HEK293 (cell line): ENCODE results near the gene FFAR4.

Experiments used
- CTCF ChIA-PET: fragments of 350-600 bp; formaldehyde crosslinking; extraction: SDS; loops from one replicate; lab custom pipeline; 2021; ENCODE audit warnings: antibody characterized with exemption; lab: Yijun Ruan, JAX
- POLR2A ChIA-PET: fragments of 300-600 bp; formaldehyde crosslinking; extraction: SDS; loops from one replicate; lab custom pipeline; 2020; ENCODE audit warnings: antibody characterized with exemption, inconsistent platforms; lab: Yijun Ruan, JAX
- H3K27ac ChIP-seq: fragments of 200-500 bp; sonication (Bioruptor generic); 2 replicates; pipeline ENCODE4 v1.5.1; 2014; ENCODE audit warnings: low read depth, low read length, control low read depth, inconsistent platforms; ENCODE audit errors: extremely low read depth
- H3K36me3 ChIP-seq, 2 experiments: fragments of 200-500 bp in 1 of 2; sonication (Bioruptor generic) in 1 of 2; 1 replicate in 1 of 2; 2 replicates in 1 of 2; pipeline ENCODE4 v1.5.1; 2014 to 2017; ENCODE audit warnings: inconsistent platforms in 2 of 2, low read length in 2 of 2; ENCODE audit not compliant: control insufficient read depth in 2 of 2, insufficient read depth in 1 of 2
- H3K4me1 ChIP-seq: fragments of 200-500 bp; sonication (Bioruptor generic); 2 replicates; pipeline ENCODE4 v1.5.1; 2014; ENCODE audit warnings: mild to moderate bottlenecking, low read length, inconsistent platforms; ENCODE audit not compliant: control insufficient read depth, insufficient read depth
- H3K4me3 ChIP-seq: 2 replicates; pipeline ENCODE4 v1.5.1; 2011; ENCODE audit warnings: low read depth, mild to moderate bottlenecking, control low read depth, low read length, moderate library complexity
- H3K9me3 ChIP-seq: fragments of 200-500 bp; sonication (Bioruptor generic); 2 replicates; pipeline ENCODE4 v1.5.1; 2014; ENCODE audit warnings: low read depth, low read length, inconsistent platforms; ENCODE audit not compliant: control insufficient read depth, insufficient read depth
- IKZF3 ChIP-seq: fragments of 450-650 bp; IDR thresholded peaks from 2 replicates; pipeline ENCODE4 v1.5.0; 2018; ENCODE audit warnings: missing biosample characterization, mild to moderate bottlenecking, missing genetic modification characterization, moderate library complexity
- KLF1 ChIP-seq: fragments of 450-650 bp; formaldehyde crosslinking; IDR thresholded peaks from 2 replicates; pipeline ENCODE4 v1.5.1; 2016; ENCODE audit warnings: missing biosample characterization, missing genetic modification characterization
- KLF10 ChIP-seq: fragments of 450-650 bp; IDR thresholded peaks from 2 replicates; pipeline ENCODE4 v1.5.1; 2018; ENCODE audit warnings: missing biosample characterization, mild to moderate bottlenecking, missing genetic modification characterization
- KLF7 ChIP-seq: fragments of 450-650 bp; formaldehyde crosslinking; IDR thresholded peaks from 2 replicates; pipeline ENCODE4 v1.5.1; 2016; ENCODE audit warnings: missing biosample characterization, missing genetic modification characterization, borderline replicate concordance
- KLF8 ChIP-seq: fragments of 450-650 bp; formaldehyde crosslinking; IDR thresholded peaks from 2 replicates; pipeline ENCODE4 v1.5.1; 2016; ENCODE audit warnings: missing biosample characterization, missing genetic modification characterization
- KLF9 ChIP-seq: fragments of 450-650 bp; formaldehyde crosslinking; IDR thresholded peaks from 2 replicates; pipeline ENCODE4 v1.5.1; 2016; ENCODE audit warnings: missing biosample characterization, missing genetic modification characterization, low read depth
- PBX3 ChIP-seq: sonication (generic); formaldehyde crosslinking; IDR thresholded peaks from 2 replicates; pipeline ENCODE4 v1.8.1; 2022; ENCODE audit warnings: mild to moderate bottlenecking, moderate library complexity, missing genetic modification reagents
- PRDM1 ChIP-seq: fragments of 450-650 bp; formaldehyde crosslinking; IDR thresholded peaks from 2 replicates; pipeline ENCODE4; 2016; ENCODE audit warnings: missing biosample characterization, missing genetic modification characterization
- SCRT1 ChIP-seq: fragments of 450-650 bp; formaldehyde crosslinking; IDR thresholded peaks from 2 replicates; pipeline ENCODE4 v1.5.1; 2016; ENCODE audit warnings: missing biosample characterization, missing genetic modification characterization, borderline replicate concordance
- SP3 ChIP-seq: fragments of 450-650 bp; formaldehyde crosslinking; IDR thresholded peaks from 2 replicates; pipeline ENCODE4 v1.5.1; 2016; ENCODE audit warnings: missing biosample characterization, missing genetic modification characterization
- TSHZ1 ChIP-seq: fragments of 450-650 bp; formaldehyde crosslinking; IDR thresholded peaks from 2 replicates; pipeline ENCODE4 v1.5.1; 2016; ENCODE audit warnings: missing biosample characterization, missing genetic modification characterization, borderline replicate concordance
- WT1 ChIP-seq: fragments of 450-650 bp; formaldehyde crosslinking; IDR thresholded peaks from 2 replicates; pipeline ENCODE4 v1.5.1; 2016; ENCODE audit warnings: missing biosample characterization, missing genetic modification characterization
- ZBTB10 ChIP-seq: fragments of 450-650 bp; formaldehyde crosslinking; IDR thresholded peaks from 2 replicates; pipeline ENCODE4 v1.5.1; 2016; ENCODE audit warnings: missing biosample characterization, missing genetic modification characterization
- ZBTB8A ChIP-seq: fragments of 450-650 bp; formaldehyde crosslinking; IDR thresholded peaks from 2 replicates; pipeline ENCODE4 v1.5.1; 2016; ENCODE audit warnings: missing biosample characterization, missing genetic modification characterization
- ZNF114 ChIP-seq: fragments of 450-650 bp; formaldehyde crosslinking; IDR thresholded peaks from 2 replicates; pipeline ENCODE4 v1.5.0; 2017; ENCODE audit warnings: missing biosample characterization, missing genetic modification characterization
- ZNF223 ChIP-seq: fragments of 450-650 bp; formaldehyde crosslinking; IDR thresholded peaks from 2 replicates; pipeline ENCODE4 v1.5.1; 2016; ENCODE audit warnings: missing biosample characterization, missing genetic modification characterization
- ZNF350 ChIP-seq: fragments of 450-650 bp; formaldehyde crosslinking; IDR thresholded peaks from 2 replicates; pipeline ENCODE4 v1.5.0; 2017; ENCODE audit warnings: missing biosample characterization, mild to moderate bottlenecking, missing genetic modification characterization
- ZNF366 ChIP-seq: fragments of 450-650 bp; formaldehyde crosslinking; conservative IDR thresholded peaks from 2 replicates; pipeline ENCODE4 v1.5.1; 2016; ENCODE audit warnings: missing biosample characterization, missing genetic modification characterization
- ZNF530 ChIP-seq: fragments of 450-650 bp; formaldehyde crosslinking; IDR thresholded peaks from 2 replicates; pipeline ENCODE4 v1.5.1; 2016; ENCODE audit warnings: low read depth, missing biosample characterization, missing genetic modification characterization
- ZNF548 ChIP-seq: fragments of 450-650 bp; formaldehyde crosslinking; IDR thresholded peaks from 2 replicates; pipeline ENCODE4 v1.5.1; 2016; ENCODE audit warnings: missing biosample characterization, missing genetic modification characterization
- ZNF707 ChIP-seq: fragments of 450-650 bp; formaldehyde crosslinking; IDR thresholded peaks from 2 replicates; pipeline ENCODE4 v1.5.1; 2016; ENCODE audit warnings: missing biosample characterization, missing genetic modification characterization
- ZSCAN16 ChIP-seq: fragments of 450-650 bp; formaldehyde crosslinking; IDR thresholded peaks from 2 replicates; pipeline ENCODE4 v1.5.1; 2016; ENCODE audit warnings: missing biosample characterization, missing genetic modification characterization

FFAR4 gene

GRCh38 chr10:93620925-93621324 is 54.5 kb downstream of the FFAR4 start:
- ChIA-PET POLR2A (interaction anchor here (0.9 kb wide), 1 partner anchor 56 kb away, joined by 3 read pairs; no protein-coding TSS in a partner anchor), CTCF (no interaction called here)
- no peak for TF ChIP-seq ZNF548 (tag by site-specific recombination)
- TF ChIP-seq PBX3 (CRISPR knock-in tag), result no peak
- no peak for TF ChIP-seq TSHZ1 (tag by site-specific recombination)
- TF ChIP-seq ZBTB10 (tag by site-specific recombination), result no peak
- no peak for TF ChIP-seq ZSCAN16 (tag by site-specific recombination)
- TF ChIP-seq KLF7, result no peak
- TF ChIP-seq IKZF3 (tag by site-specific recombination), result no peak
- TF ChIP-seq PRDM1 (tag by site-specific recombination), result no peak
- no peak for TF ChIP-seq SCRT1 (tag by site-specific recombination)
- no peak for TF ChIP-seq ZNF350 (tag by site-specific recombination)
- no peak for TF ChIP-seq KLF8 (tag by site-specific recombination)
- TF ChIP-seq ZNF114 (tag by site-specific recombination), result no peak
- no peak for TF ChIP-seq KLF1 (tag by site-specific recombination)
- no peak for TF ChIP-seq KLF10
- no peak for TF ChIP-seq WT1 (tag by site-specific recombination)
- TF ChIP-seq ZNF223 (tag by site-specific recombination), result no peak
- no peak for TF ChIP-seq ZNF530
- TF ChIP-seq KLF9 (tag by site-specific recombination), result no peak
- TF ChIP-seq ZBTB8A, result no peak
- H3K9me3 ChIP-seq, result no peaks in the 10 kb centered on the region
- H3K36me3 ChIP-seq, result no peaks in the 10 kb centered on the region
- no peak overlapping the region for H3K4me3 ChIP-seq
- no peak overlapping the region for H3K27ac ChIP-seq
- H3K4me1 ChIP-seq, result no peaks in the 10 kb centered on the region

GRCh38 chr10:93622942-93623341 is 56.5 kb downstream of the FFAR4 start:
- CTCF ChIA-PET, result interaction anchor here (1.4 kb wide), 1 partner anchor 68 kb away, joined by 3 read pairs; no protein-coding TSS in a partner anchor
- no peak for TF ChIP-seq ZNF548 (tag by site-specific recombination)
- TF ChIP-seq ZNF366 (tag by site-specific recombination), result no peak
- no peak for TF ChIP-seq ZNF707 (tag by site-specific recombination)
- TF ChIP-seq SP3 (tag by site-specific recombination), result no peak
- H3K27ac ChIP-seq, result no peak overlapping the region
- H3K4me1 ChIP-seq, result no peaks in the 10 kb centered on the region
- no peaks in the 10 kb centered on the region for H3K9me3 ChIP-seq
- H3K4me3 ChIP-seq, result no peak overlapping the region
- no peaks in the 10 kb centered on the region for H3K36me3 ChIP-seq
- POLR2A ChIA-PET, result no interaction called here
